ENCODE measurements around the gene KPNA3.

DNA sequence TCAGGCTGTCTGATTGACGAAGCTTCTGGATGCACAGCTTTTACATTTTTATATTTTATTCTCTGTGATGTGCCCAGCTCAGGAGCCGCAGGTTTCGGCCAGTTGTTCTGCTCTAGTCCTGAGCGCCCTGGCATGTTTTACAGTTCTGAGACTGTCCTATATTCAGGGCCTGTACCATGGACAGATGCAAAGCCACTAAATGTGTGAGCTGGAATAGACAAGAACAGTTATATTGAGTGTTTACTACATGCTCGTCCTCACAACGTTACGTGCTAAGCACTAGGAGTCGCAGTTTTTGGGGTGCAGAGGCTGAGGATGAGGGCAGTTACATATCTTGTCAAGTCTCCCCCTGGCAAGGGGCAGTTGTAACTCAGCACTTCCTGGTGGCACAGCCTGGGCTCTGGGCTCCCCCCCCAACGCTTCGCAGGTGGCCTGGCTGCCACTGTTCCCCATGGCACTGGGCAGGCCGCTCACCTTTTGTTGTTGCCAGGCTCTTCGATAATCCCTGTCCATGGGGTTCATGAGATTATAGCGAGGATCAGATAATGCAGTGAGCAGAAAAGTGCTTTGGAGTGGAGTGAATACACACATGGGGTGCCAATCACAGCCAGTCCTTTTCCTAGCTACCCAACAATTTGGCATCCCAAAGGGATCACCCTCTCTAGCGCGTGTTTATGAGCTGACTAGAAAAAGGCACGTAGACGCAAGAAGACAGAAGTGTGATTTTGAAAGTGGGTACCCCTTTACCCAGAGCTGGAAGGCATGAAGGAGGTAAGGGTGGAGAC lies 140.7 kb downstream of the KPNA3 start:
- no peak for TF ChIP-seq STAT1 (IDR thresholded peaks at IDR 0.05; ENCODE audit: unreplicated experiment)
- TF ChIP-seq, protein P1, sequence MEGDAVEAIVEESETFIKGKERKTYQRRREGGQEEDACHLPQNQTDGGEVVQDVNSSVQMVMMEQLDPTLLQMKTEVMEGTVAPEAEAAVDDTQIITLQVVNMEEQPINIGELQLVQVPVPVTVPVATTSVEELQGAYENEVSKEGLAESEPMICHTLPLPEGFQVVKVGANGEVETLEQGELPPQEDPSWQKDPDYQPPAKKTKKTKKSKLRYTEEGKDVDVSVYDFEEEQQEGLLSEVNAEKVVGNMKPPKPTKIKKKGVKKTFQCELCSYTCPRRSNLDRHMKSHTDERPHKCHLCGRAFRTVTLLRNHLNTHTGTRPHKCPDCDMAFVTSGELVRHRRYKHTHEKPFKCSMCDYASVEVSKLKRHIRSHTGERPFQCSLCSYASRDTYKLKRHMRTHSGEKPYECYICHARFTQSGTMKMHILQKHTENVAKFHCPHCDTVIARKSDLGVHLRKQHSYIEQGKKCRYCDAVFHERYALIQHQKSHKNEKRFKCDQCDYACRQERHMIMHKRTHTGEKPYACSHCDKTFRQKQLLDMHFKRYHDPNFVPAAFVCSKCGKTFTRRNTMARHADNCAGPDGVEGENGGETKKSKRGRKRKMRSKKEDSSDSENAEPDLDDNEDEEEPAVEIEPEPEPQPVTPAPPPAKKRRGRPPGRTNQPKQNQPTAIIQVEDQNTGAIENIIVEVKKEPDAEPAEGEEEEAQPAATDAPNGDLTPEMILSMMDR (conservative IDR thresholded peaks at IDR 0.05; ENCODE audit: low read depth in 2 of 2) = no peak
- TF ChIP-seq EZH2 (IDR thresholded peaks at IDR 0.05; ENCODE audit: low read depth, unreplicated experiment) = no peak
- no peak for TF ChIP-seq POLR2AphosphoS5 (IDR thresholded peaks at IDR 0.05; ENCODE audit: low read depth)

Measured in GM23338 (cell line).